GM12878 (cell line): Measurements from ENCODE around the gene RNASE12. TPM values are rescaled to one million over a fixed set of nuclear protein-coding genes. Genes with fewer than 3 reads are reported as not detected.

ENCODE experiments used
- ATAC-seq: fragments of 200-7000 bp; cut with Tn5 transposase; 3 replicates; pipeline ENCODE4 v1.9.1; 2020; ENCODE audit warnings: mild to moderate bottlenecking, moderate library complexity
- BruUV-seq: library from RNA; stranded (reverse); fragments of 400-500 nt; replicated peaks from 2 replicates; lab custom pipeline; 2021; lab: Mats Ljungman, UMichigan
- CTCF ChIA-PET: fragments of 300-600 bp; sonication (Branson Sonifier 250); formaldehyde crosslinking; extraction: SDS; loops from one replicate; lab custom pipeline; 2021; ENCODE audit warnings: inconsistent platforms; lab: Yijun Ruan, JAX
- POLR2A ChIA-PET: fragments of 350-600 bp; formaldehyde crosslinking; extraction: SDS; loops from one replicate; lab custom pipeline; 2021; ENCODE audit warnings: inconsistent platforms; lab: Charles Lee
- RAD21 ChIA-PET: fragments of 300-600 bp; sonication (Branson Sonifier 250); formaldehyde crosslinking; loops from one replicate; lab custom pipeline; 2023; ENCODE audit warnings: antibody characterized with exemption; ENCODE audit not compliant: unreplicated experiment; lab: Charles Lee
- SMC1A ChIA-PET: fragments of 300-600 bp; sonication (Branson Sonifier 250); formaldehyde crosslinking; loops from one replicate; lab custom pipeline; 2023; ENCODE audit not compliant: unreplicated experiment, uncharacterized antibody; lab: Charles Lee
- DNase-seq: peaks from one replicate; pipeline ENCODE4 v3.0.0-alpha.2; 2011; ENCODE audit warnings: low read depth, low spot score
- FAIRE-seq: peaks from 3 replicates; lab custom pipeline; 2011; peaks lifted over from hg19 to GRCh38; lab: Jason Lieb, UNC
- H2AFZ ChIP-seq: 2 replicates; pipeline ENCODE4 v1.6.0; 2011; ENCODE audit warnings: low read depth, low read length, control low read depth; ENCODE audit not compliant: control insufficient read depth
- H3K27ac ChIP-seq: 2 replicates; pipeline ENCODE4 v1.5.1; 2011; ENCODE audit warnings: control low read depth; ENCODE audit not compliant: control insufficient read depth, insufficient read depth
- H3K27me3 ChIP-seq, 2 experiments: replicated peaks in 1 of 2; 2 replicates each; pipeline versions ENCODE4 v1.6.0 to v1.6.1; 2011; ENCODE audit warnings: low read length in 1 of 2; ENCODE audit not compliant: control insufficient read depth in 2 of 2, insufficient read depth in 2 of 2
- H3K36me3 ChIP-seq, 2 experiments: 2 replicates each; pipeline ENCODE4 v1.5.1; 2011; ENCODE audit warnings: low read length in 1 of 2; ENCODE audit not compliant: control insufficient read depth in 2 of 2, insufficient read depth in 2 of 2
- H3K4me1 ChIP-seq: 2 replicates; pipeline ENCODE4 v1.6.1; 2011; ENCODE audit warnings: mild to moderate bottlenecking, low read length, moderate library complexity, mixed read lengths; ENCODE audit not compliant: control insufficient read depth, insufficient read depth
- H3K4me2 ChIP-seq: 2 replicates; pipeline ENCODE4 v1.6.0; 2011; ENCODE audit warnings: control low read depth; ENCODE audit not compliant: control insufficient read depth, insufficient read depth
- H3K4me3 ChIP-seq: fragments of 200-600 bp; sonication (generic); 2 replicates; pipeline ENCODE4 v1.5.1; 2016
- H3K79me2 ChIP-seq: 2 replicates; pipeline ENCODE4 v1.6.0; 2011; ENCODE audit warnings: low read length; ENCODE audit not compliant: control insufficient read depth, insufficient read depth
- H3K9ac ChIP-seq: 2 replicates; pipeline ENCODE4 v1.8.0; 2011; ENCODE audit warnings: low read length, control low read depth, mixed read lengths; ENCODE audit not compliant: control insufficient read depth, insufficient read depth
- H3K9me3 ChIP-seq: replicated peaks from 3 replicates; pipeline ENCODE4 v1.5.1; 2011; ENCODE audit warnings: mild to moderate bottlenecking, low read length; ENCODE audit not compliant: control insufficient read depth, insufficient read depth
- H4K20me1 ChIP-seq: 2 replicates; pipeline ENCODE4 v1.6.0; 2011; ENCODE audit not compliant: control insufficient read depth, insufficient read depth
- BCL3 ChIP-seq: IDR thresholded peaks from 2 replicates; pipeline ENCODE4 v1.6.1; 2011; ENCODE audit warnings: borderline replicate concordance, low read depth, mild to moderate bottlenecking, moderate library complexity, low read length; ENCODE audit not compliant: insufficient read depth, poor library complexity, severe bottlenecking
- CBFB ChIP-seq: IDR thresholded peaks from 2 replicates; pipeline ENCODE4 v1.6.1; 2016; ENCODE audit warnings: antibody characterized with exemption, low read depth
- ELK1 ChIP-seq: IDR thresholded peaks from 2 replicates; pipeline ENCODE4 v1.6.1; 2012; ENCODE audit warnings: low read depth, low read length, improper control_type of control experiment
- FOXK2 ChIP-seq: fragments of 450-650 bp; IDR thresholded peaks from 2 replicates; pipeline ENCODE4 v1.6.1; 2017; ENCODE audit warnings: mild to moderate bottlenecking, moderate library complexity
- FOXM1 ChIP-seq: IDR thresholded peaks from 2 replicates; pipeline ENCODE4 v1.6.1; 2012; ENCODE audit warnings: low read depth, mild to moderate bottlenecking, inconsistent platforms, low read length, moderate library complexity
- IKZF2 ChIP-seq, 2 experiments: fragments of 450-650 bp; IDR thresholded peaks; 2 replicates each; pipeline ENCODE4 v1.6.1; 2017; ENCODE audit warnings: mild to moderate bottlenecking in 2 of 2, moderate library complexity in 2 of 2
- TBL1XR1 ChIP-seq: IDR thresholded peaks from 2 replicates; pipeline ENCODE4 v1.6.1; 2012; ENCODE audit warnings: low read depth, low read length, improper control_type of control experiment
- ZNF622 ChIP-seq: fragments of 450-650 bp; IDR thresholded peaks from 2 replicates; pipeline ENCODE4 v1.6.1; 2017; ENCODE audit warnings: mild to moderate bottlenecking, inconsistent platforms
- WGBS: methylation state at CpG from one replicate; pipeline ENCODE4 v1.1.6; 2016; ENCODE audit warnings: low lambda C conversion rate; ENCODE audit not compliant: insufficient replicate concordance, insufficient coverage; ENCODE audit errors: missing lambda C conversion rate; 5-methylcytosine and 5-hydroxymethylcytosine counted together
- in situ Hi-C: fragments of 300-500 bp; cut with MboI; formaldehyde crosslinking; loops from 9 replicates; pipeline ENCODE4 v1.14.3; 2018; ENCODE audit warnings: mixed read lengths
- intact Hi-C: fragments of 100-400 bp; cut with micrococcal nuclease; formaldehyde crosslinking; loops from one replicate; pipeline ENCODE4 v1.14.2; 2022; ENCODE audit not compliant: unreplicated experiment
- polyA plus RNA-seq, 11 experiments: library from polyadenylated mRNA; depleted of rRNA in 4 of 11; unstranded in 6 of 11; stranded (reverse) in 5 of 11; fragments of >200 nt; fragmentation: Nextera tagmentation in 4 of 11; fragmentation: Illumina TruSeq in 1 of 11; extraction: Ambion mirVana in 4 of 11; extraction: Trizol in 1 of 11; gene quantifications; 1 replicate in 1 of 11; 2 replicates in 10 of 11; pipeline versions ENCODE4 v1.2.1 to v1.2.3, GENCODE V29; 2011 to 2016; ENCODE audit warnings: inconsistent platforms in 2 of 11, missing spikeins in 2 of 11, low read depth in 1 of 11
- total RNA-seq, 4 experiments: library from RNA; depleted of rRNA in 3 of 4; stranded (reverse); fragments of >200 nt in 3 of 4; fragmentation: Illumina TruSeq in 1 of 4; extraction: Trizol in 1 of 4; gene quantifications; 2 replicates each; pipeline versions ENCODE4 v1.2.1 to v1.2.3, GENCODE V29; 2013 to 2021

Gene RNASE12
- total and polyA plus RNA-seq, 10 of the 15 experiments (the other 5 are each of a cell fraction or from before 2014, with no cell fraction given) = not detected

- RAD21 ChIA-PET = interaction anchor here (0.7 to 2.0 kb wide), 3 partner anchors 14 to 63 kb away, joined by 3 to 5 read pairs (median 4); no protein-coding TSS in a partner anchor
- BruUV-seq = no TSS peak
- Histone ChIP-seq H3K27me3 (peaks cover 0 to 2% of the 10 kb centered on the region in 2 experiments; a peak in 2 of 4 replicates), H3K9me3 (no peaks in the 10 kb centered on the region), H3K4me3 (no peak overlapping the region), H3K79me2 (no peaks in the 10 kb centered on the region), H2AFZ (no peak overlapping the region), H4K20me1 (no peaks in the 10 kb centered on the region), H3K9ac (no peak overlapping the region), H3K4me2 (no peak overlapping the region; the same call in 1 of the 2 replicates), H3K36me3 (no peaks in the 10 kb centered on the region), H3K27ac (no peak overlapping the region), H3K4me1 (peaks cover 23% of the 10 kb centered on the region)
- FAIRE-seq (no peak), ATAC-seq (no peak), DNase-seq (no peak)
- SMC1A ChIA-PET = interaction anchor here (1.0 to 5.2 kb wide), 5 partner anchors 10 to 64 kb away, joined by 3 to 49 read pairs (median 3); partner anchors contain the start of gene RNASE4
- intact Hi-C loops (no loop called here), in situ Hi-C loops (no loop called here)
- CTCF ChIA-PET = interaction anchor here (0.5 to 1.4 kb wide), 6 partner anchors 9 to 508 kb away, joined by 3 to 5 read pairs (median 4); no protein-coding TSS in a partner anchor
- 37% methylated on average over 10 of the region's 10 CpGs for WGBS
- POLR2A ChIA-PET = interaction anchor here (0.5 kb wide), 1 partner anchor 32 kb away, joined by 4 read pairs; no protein-coding TSS in a partner anchor
- TF ChIP-seq TBL1XR1 (no peak), FOXK2 (0 out of 2 replicates have a peak, but pooled peaks have one; percentile 19)
Observed at GRCh38 chr14:20628063-20628854, 37.1 kb upstream of the RNASE12 start.

GRCh38 chr14:20627346-20628027, 36.3 kb upstream of the RNASE12 start:
- Histone ChIP-seq H3K4me1 (peaks cover 28% of the 10 kb centered on the region), H3K4me3 (no peak overlapping the region), H4K20me1 (no peaks in the 10 kb centered on the region), H3K4me2 (no peak overlapping the region), H3K9me3 (no peaks in the 10 kb centered on the region), H3K36me3 (no peaks in the 10 kb centered on the region), H3K27ac (no peak overlapping the region), H3K79me2 (no peaks in the 10 kb centered on the region), H3K9ac (no peak overlapping the region), H2AFZ (no peak overlapping the region), H3K27me3 (peaks cover 0 to 2% of the 10 kb centered on the region in 2 experiments; a peak in 2 of 4 replicates)
- ATAC-seq = no peak
- intact Hi-C loops (no loop called here), in situ Hi-C loops (no loop called here)
- BruUV-seq = no TSS peak
- no peak for FAIRE-seq
- ChIA-PET RAD21 (interaction anchor here (1.8 to 2.0 kb wide), 2 partner anchors 13 to 53 kb away, joined by 5 to 7 read pairs; no protein-coding TSS in a partner anchor), CTCF (interaction anchor here (0.5 to 1.4 kb wide), 3 partner anchors 14 to 508 kb away, joined by 3 to 5 read pairs (median 4); no protein-coding TSS in a partner anchor), POLR2A (no interaction called here), SMC1A (interaction anchor here (1.2 to 1.4 kb wide), 3 partner anchors 9 to 65 kb away, joined by 3 read pairs; no protein-coding TSS in a partner anchor)
- TF ChIP-seq FOXM1 (no peak), ELK1 (no peak), BCL3 (no peak), ZNF622 (no peak), IKZF2 (IDR thresholded peaks at IDR 0.05) (0 out of 4 replicates have a peak, but pooled peaks of 1 of the 2 experiments have one; percentile 2), CBFB (no peak)
- 28% methylated on average over 5 of the region's 5 CpGs for WGBS
- DNase-seq = no peak
